H1 (cell line): Measurements from ENCODE around the gene CCAR1. TPM values are rescaled to one million over a fixed set of nuclear protein-coding genes. Genes with fewer than 3 reads are reported as not detected.
"Not testable (repeated sequence)": the region's sequence is repeated elsewhere in the genome, so short reads cannot be mapped to it uniquely, and the experiment has no call there.

Experiments
- CTCF ChIA-PET: fragments of 300-600 bp; sonication (Branson Sonifier 250); formaldehyde crosslinking; loops from one replicate; lab custom pipeline; 2021; ENCODE audit not compliant: partially characterized antibody; lab: Charles Lee
- POLR2A ChIA-PET: fragments of 300-600 bp; sonication (Branson Sonifier 250); formaldehyde crosslinking; loops from one replicate; lab custom pipeline; 2021; ENCODE audit warnings: inconsistent platforms; ENCODE audit not compliant: partially characterized antibody; lab: Charles Lee
- DNase-seq, 2 experiments: peaks; one replicate each; pipeline versions ENCODE4 v3.0.0 to v3.0.0-alpha.2; 2010 to 2022; ENCODE audit warnings: low spot score in 2 of 2, low read depth in 1 of 2, mixed read lengths in 1 of 2
- FAIRE-seq: peaks from 2 replicates; lab custom pipeline; 2011; peaks lifted over from hg19 to GRCh38; lab: Jason Lieb, UNC
- H2AFZ ChIP-seq: 2 replicates; pipeline ENCODE4 v1.8.1; 2012; ENCODE audit warnings: low read length, inconsistent platforms
- H2AK5ac ChIP-seq: 2 replicates; pipeline ENCODE4 v1.6.1; 2013; ENCODE audit warnings: low read depth, low read length
- H2BK120ac ChIP-seq: replicated peaks from 2 replicates; pipeline ENCODE3; 2013; ENCODE audit warnings: low read depth, low read length, inconsistent platforms
- H2BK12ac ChIP-seq: 2 replicates; pipeline ENCODE4 v1.6.1; 2013; ENCODE audit warnings: low read depth, low read length
- H2BK15ac ChIP-seq: 2 replicates; pipeline ENCODE4 v1.6.1; 2013; ENCODE audit warnings: low read length
- H2BK20ac ChIP-seq: 2 replicates; pipeline ENCODE4 v1.6.1; 2013; ENCODE audit warnings: low read length
- H2BK5ac ChIP-seq: 2 replicates; pipeline ENCODE4 v1.6.1; 2013; ENCODE audit warnings: low read depth, low read length
- H3K14ac ChIP-seq: 2 replicates; pipeline ENCODE4 v1.6.1; 2013; ENCODE audit warnings: inconsistent platforms; ENCODE audit not compliant: insufficient read length
- H3K18ac ChIP-seq: 2 replicates; pipeline ENCODE4 v1.6.1; 2013; ENCODE audit warnings: low read length; ENCODE audit errors: extremely low read depth
- H3K23ac ChIP-seq: 2 replicates; pipeline ENCODE4 v1.6.1; 2013; ENCODE audit warnings: inconsistent platforms; ENCODE audit not compliant: insufficient read length
- H3K23me2 ChIP-seq: 2 replicates; pipeline ENCODE4 v1.6.1; 2013; ENCODE audit warnings: low read depth, low read length
- H3K27ac ChIP-seq: 2 replicates; pipeline ENCODE4 v1.6.1; 2011; ENCODE audit warnings: low read depth, low read length, inconsistent platforms
- H3K27me3 ChIP-seq, 4 experiments: replicated peaks in 1 of 4; 1 replicate in 1 of 4; 2 replicates in 3 of 4; pipeline versions ENCODE4 v1.6.1 to v1.8.1; 2011 to 2013; ENCODE audit warnings: low read length in 3 of 4, mild to moderate bottlenecking in 3 of 4, inconsistent platforms in 2 of 4, mixed read lengths in 2 of 4, moderate library complexity in 1 of 4; ENCODE audit not compliant: control insufficient read depth in 3 of 4, insufficient read depth in 3 of 4; ENCODE audit errors: extremely low read depth in 1 of 4
- H3K36me3 ChIP-seq, 4 experiments: 2 replicates each; pipeline versions ENCODE4 v1.6.1 to v1.8.1; 2011 to 2013; ENCODE audit warnings: mild to moderate bottlenecking in 4 of 4, low read length in 3 of 4, moderate library complexity in 2 of 4, control low read depth in 1 of 4, inconsistent platforms in 1 of 4; ENCODE audit not compliant: insufficient read depth in 4 of 4, control insufficient read depth in 2 of 4
- H3K4ac ChIP-seq: replicated peaks from 2 replicates; pipeline ENCODE3; 2013; ENCODE audit warnings: low read length, low read depth, mixed read lengths, inconsistent platforms; ENCODE audit not compliant: insufficient read length
- H3K4me1 ChIP-seq, 4 experiments: replicated peaks in 1 of 4; 1 replicate in 1 of 4; 2 replicates in 3 of 4; pipeline versions ENCODE4 v1.6.1 to v1.8.1; 2011 to 2013; ENCODE audit warnings: low read length in 3 of 4, inconsistent platforms in 2 of 4, mixed read lengths in 1 of 4; ENCODE audit not compliant: insufficient read depth in 4 of 4, control insufficient read depth in 3 of 4
- H3K4me2 ChIP-seq, 2 experiments: 2 replicates each; pipeline versions ENCODE4 v1.6.1 to v1.8.1; 2011 to 2013; ENCODE audit warnings: low read depth in 2 of 2, low read length in 2 of 2, control low read depth in 1 of 2, inconsistent platforms in 1 of 2, mild to moderate bottlenecking in 1 of 2; ENCODE audit not compliant: insufficient read depth in 1 of 2
- H3K4me3 ChIP-seq, 4 experiments: fragments of 200-600, 300-600 bp in 1 of 4; sonication (generic), shearing (Covaris generic), sonication (Bioruptor Twin) in 1 of 4; 2 replicates each; pipeline versions ENCODE4 v1.5.1 to v1.8.1; 2011 to 2016; ENCODE audit warnings: low read length in 4 of 4, low read depth in 3 of 4, control low read depth in 2 of 4, inconsistent platforms in 2 of 4, mild to moderate bottlenecking in 2 of 4, mixed read lengths in 1 of 4, moderate library complexity in 1 of 4; ENCODE audit not compliant: insufficient read depth in 2 of 4; ENCODE audit errors: extremely low read depth in 1 of 4
- H3K56ac ChIP-seq: replicated peaks from 2 replicates; pipeline ENCODE3; 2013; ENCODE audit warnings: low read depth, mild to moderate bottlenecking, mixed read lengths, low read length, inconsistent platforms; ENCODE audit not compliant: insufficient read length
- H3K79me1 ChIP-seq: 2 replicates; pipeline ENCODE4 v1.6.1; 2013; ENCODE audit warnings: low read depth, low read length, control low read depth
- H3K79me2 ChIP-seq, 2 experiments: 2 replicates each; pipeline versions ENCODE4 v1.6.1 to v1.8.1; 2012 to 2013; ENCODE audit warnings: low read length in 2 of 2, mild to moderate bottlenecking in 2 of 2, inconsistent platforms in 1 of 2; ENCODE audit not compliant: insufficient read depth in 2 of 2, control insufficient read depth in 1 of 2
- H3K9ac ChIP-seq, 4 experiments: replicated peaks in 1 of 4; 1 replicate in 1 of 4; 2 replicates in 3 of 4; pipeline versions ENCODE4 v1.6.1 to v1.8.1; 2011 to 2013; ENCODE audit warnings: low read depth in 3 of 4, low read length in 3 of 4, control low read depth in 2 of 4, mild to moderate bottlenecking in 2 of 4, moderate library complexity in 2 of 4, inconsistent platforms in 1 of 4; ENCODE audit errors: extremely low read depth in 1 of 4
- H3K9me3 ChIP-seq, 2 experiments: 2 replicates each; pipeline versions ENCODE4 v1.6.1 to v1.8.1; 2012 to 2013; ENCODE audit warnings: mild to moderate bottlenecking in 2 of 2, moderate library complexity in 2 of 2, control low read depth in 1 of 2, inconsistent platforms in 1 of 2, low read depth in 1 of 2, low read length in 1 of 2, mixed read lengths in 1 of 2; ENCODE audit not compliant: insufficient read depth in 2 of 2
- H4K20me1 ChIP-seq, 2 experiments: replicated peaks in 1 of 2; 2 replicates each; pipeline versions ENCODE3 to v1.8.1; 2011 to 2013; ENCODE audit warnings: inconsistent platforms in 2 of 2, low read length in 2 of 2, mild to moderate bottlenecking in 1 of 2; ENCODE audit not compliant: insufficient read depth in 2 of 2, control insufficient read depth in 1 of 2
- H4K5ac ChIP-seq: 2 replicates; pipeline ENCODE4 v1.6.1; 2013; ENCODE audit warnings: low read length, low read depth, mixed read lengths, inconsistent platforms; ENCODE audit not compliant: insufficient read length
- H4K8ac ChIP-seq: 2 replicates; pipeline ENCODE4 v1.8.0; 2013; ENCODE audit warnings: mild to moderate bottlenecking, moderate library complexity, low read length, inconsistent platforms; ENCODE audit not compliant: insufficient read depth; ENCODE audit errors: extremely low read depth
- H4K91ac ChIP-seq: replicated peaks from 2 replicates; pipeline ENCODE3; 2013; ENCODE audit warnings: low read length, mixed read lengths, inconsistent platforms; ENCODE audit not compliant: insufficient read length
- WGBS, 2 experiments: shearing (Covaris generic) in 1 of 2; methylation state at CpG; one replicate each; pipeline versions ENCODE4 v1.1.6 to v1.1.7; 2013 to 2015; ENCODE audit warnings: low lambda C conversion rate in 2 of 2, mixed read lengths in 2 of 2, inconsistent platforms in 1 of 2, low coverage in 1 of 2, missing lambda C conversion rate in 1 of 2; ENCODE audit not compliant: insufficient replicate concordance in 2 of 2, insufficient coverage in 1 of 2, insufficient read length in 1 of 2; ENCODE audit errors: extremely low coverage in 1 of 2, missing lambda C conversion rate in 1 of 2; 5-methylcytosine and 5-hydroxymethylcytosine counted together
- microRNA-seq, 2 experiments: library from miRNA; unstranded; fragments of <30 nt; microRNA quantifications; one replicate each; pipeline versions ENCODE4 to v1.2.0, GENCODE V29; 2016 to 2020; ENCODE audit warnings: borderline microRNAs expressed in 2 of 2, borderline number of aligned reads in 2 of 2, borderline replicate concordance in 1 of 2
- polyA plus RNA-seq, 7 experiments: library from polyadenylated mRNA; depleted of rRNA in 3 of 7; stranded (reverse) in 5 of 7; unstranded in 2 of 7; fragments of >200 nt in 5 of 7; fragments of 200-250 nt in 2 of 7; gene quantifications; 1 replicate in 5 of 7; 2 replicates in 1 of 7; 4 replicates in 1 of 7; pipeline versions ENCODE4 v1.2.1 to v1.2.3, GENCODE V29; 2011 to 2013; ENCODE audit warnings: missing spikeins in 2 of 7, mixed read lengths in 2 of 7
- small RNA-seq: library from polyadenylated mRNA; stranded (forward); fragments of <200 nt; extraction: miRNeasy Mini kit (QIAGEN cat#:217004); gene quantifications from one replicate; pipeline ENCODE3, GENCODE V24; 2013; ENCODE audit not compliant: insufficient read depth
- total RNA-seq: library from RNA; stranded (reverse); fragmentation: NEBNext Ultra II Directional; extraction: Animal tissue kit (Norgen Biotek cat#: 25700); gene quantifications from 2 replicates; pipeline ENCODE4 v1.2.1, GENCODE V29; 2021

Gene CCAR1
- total and polyA plus RNA-seq, 2 of the 8 experiments (the other 6 are each of a cell fraction or from before 2014, with no cell fraction given), result 91.6 to 111 TPM

GRCh38 chr10:68840650-68841049 is 119.6 kb downstream of the CCAR1 start:
- H3K56ac ChIP-seq, H2BK5ac ChIP-seq, H2AK5ac ChIP-seq, H3K9me3 ChIP-seq, H3K23me2 ChIP-seq, H2BK15ac ChIP-seq, H3K4me2 ChIP-seq, H3K4ac ChIP-seq, H4K5ac ChIP-seq, H3K14ac ChIP-seq, H3K27me3 ChIP-seq, CTCF ChIA-PET, H3K23ac ChIP-seq, FAIRE-seq, H2BK120ac ChIP-seq, H4K91ac ChIP-seq, H3K36me3 ChIP-seq, H2AFZ ChIP-seq, H3K79me2 ChIP-seq, H3K4me1 ChIP-seq, POLR2A ChIA-PET, H2BK12ac ChIP-seq, H3K9ac ChIP-seq, DNase-seq, H3K27ac ChIP-seq, H4K20me1 ChIP-seq, H3K18ac ChIP-seq, H3K4me3 ChIP-seq, H3K79me1 ChIP-seq, H4K8ac ChIP-seq, H2BK20ac ChIP-seq: not testable (repeated sequence)
- 95% methylated on average over 8 of the region's 9 CpGs; no CpG with 5 or more reads in 1 of the 2 experiments for WGBS, 2 experiments

Small RNA genes within 50 kb of the gene (microRNA-seq; reads per million reads assigned to microRNA genes)
- gene MIR1254-1, result 0 reads per million in 2 experiments

Small RNA genes within 50 kb of the gene (small RNA-seq; reads per million reads assigned to genes)
- not detected for gene MIR1254-1
- not detected for gene RF00019

Other genes with a start within 250 kb of the CCAR1 start
- gene DNA2, start 249.3 kb upstream of the CCAR1 start, total RNA-seq, result 55.6 and 57.9 TPM in 2 replicates
- gene DNA2, start 249.3 kb upstream of the CCAR1 start, polyA plus RNA-seq (2011; rRNA removed), result 7.8 and 16.0 TPM in 2 replicates
- 9.9 and 12.0 TPM in 2 replicates for gene SLC25A16, start 193.7 kb upstream of the CCAR1 start, total RNA-seq
- gene SLC25A16, start 193.7 kb upstream of the CCAR1 start, polyA plus RNA-seq (2011; rRNA removed), result 2.9 and 6.6 TPM in 2 replicates
- gene TET1, start 160.9 kb upstream of the CCAR1 start, total RNA-seq, result 68.5 and 69.3 TPM in 2 replicates
- gene TET1, start 160.9 kb upstream of the CCAR1 start, polyA plus RNA-seq (2011; rRNA removed), result 10.3 and 15.2 TPM in 2 replicates
- 2.5 and 2.6 TPM in 2 replicates for gene STOX1, start 106.3 kb downstream of the CCAR1 start, total RNA-seq
- 0.47 and 0.92 TPM in 2 replicates for gene STOX1, start 106.3 kb downstream of the CCAR1 start, polyA plus RNA-seq (2011; rRNA removed)
- 36.5 and 39.0 TPM in 2 replicates for gene DDX50, start 180.1 kb downstream of the CCAR1 start, total RNA-seq
- gene DDX50, start 180.1 kb downstream of the CCAR1 start, polyA plus RNA-seq (2011; rRNA removed), result 12.6 and 20.0 TPM in 2 replicates
- 189 and 195 TPM in 2 replicates for gene DDX21, start 234.9 kb downstream of the CCAR1 start, total RNA-seq
- gene DDX21, start 234.9 kb downstream of the CCAR1 start, polyA plus RNA-seq (2011; rRNA removed), result 39.1 and 67.0 TPM in 2 replicates